GM19238 (cell line): Measurements from ENCODE around the gene CDKN2B-AS1.
"Not testable (repeated sequence)": the region's sequence is repeated elsewhere in the genome, so short reads cannot be mapped to it uniquely, and the experiment has no call there.

ENCODE experiments used
- DNase-seq: peaks from one replicate; pipeline ENCODE4 v3.0.0; 2011; ENCODE audit warnings: low spot score; ENCODE audit not compliant: insufficient read length

CDKN2B-AS1 gene

DNA sequence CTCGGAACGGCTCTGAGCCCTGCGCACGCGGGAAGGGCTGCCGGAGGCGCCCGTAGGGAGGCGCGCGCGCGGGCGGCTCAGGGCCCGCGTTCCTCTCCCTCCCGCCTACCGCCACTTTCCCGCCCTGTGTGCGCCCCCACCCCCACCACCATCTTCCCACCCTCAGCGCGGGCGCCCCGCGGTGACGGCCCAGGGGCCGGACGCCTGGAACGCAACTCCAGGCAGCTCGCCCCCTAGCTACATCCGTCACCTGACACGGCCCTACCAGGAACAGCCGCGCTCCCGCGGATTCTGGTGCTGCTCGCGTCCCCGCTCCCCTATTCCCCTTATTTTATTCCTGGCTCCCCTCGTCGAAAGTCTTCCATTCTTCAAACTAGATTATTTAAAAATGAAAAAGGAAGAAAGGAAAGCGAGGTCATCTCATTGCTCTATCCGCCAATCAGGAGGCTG lies at the start of gene CDKN2B-AS1:
Gene CDKN2B-AS1, plus strand, starts transcription at position 236 of the 450 bp plus-strand sequence.
- DNase-seq: peak; percentile 40

DNA sequence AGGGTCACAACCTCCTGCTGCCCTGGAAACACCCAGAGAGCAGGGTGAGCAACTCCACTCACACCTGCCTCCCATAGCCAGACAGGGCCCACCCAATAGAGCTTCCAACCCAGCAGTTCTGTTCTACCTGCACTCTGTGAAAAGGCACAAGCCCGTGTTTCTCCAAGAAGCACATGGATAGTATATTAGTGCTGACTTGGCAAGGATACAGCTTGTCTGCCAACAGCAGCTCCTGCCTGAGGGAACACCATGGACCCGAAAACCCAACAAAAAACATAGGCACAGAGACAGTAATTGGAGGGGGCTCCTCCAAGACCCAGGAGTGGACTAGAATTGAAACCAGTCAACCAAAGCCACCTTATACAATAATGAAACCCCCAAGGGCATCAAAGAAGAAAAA lies 49.0 kb upstream of the CDKN2B-AS1 start:
- DNase-seq: no peak

DNA sequence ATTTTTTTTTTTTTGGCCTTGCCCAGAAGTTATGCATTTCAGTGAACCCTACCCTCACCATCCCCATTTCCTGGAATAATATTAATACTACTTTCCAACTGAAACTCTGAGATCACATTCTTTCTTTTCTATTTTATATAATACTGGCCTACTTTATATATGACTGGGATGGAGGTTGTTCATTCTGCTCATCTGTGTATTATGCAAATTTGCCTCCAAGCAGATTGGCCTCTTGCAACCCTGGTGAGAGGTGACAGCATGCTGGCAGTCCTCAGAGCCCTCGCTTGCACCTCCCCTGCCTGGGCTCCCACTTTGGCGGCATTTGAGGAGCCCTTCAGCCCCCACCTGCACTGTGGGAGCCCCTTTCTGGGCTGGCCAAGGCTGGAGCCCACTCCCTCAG lies 35.8 kb upstream of the CDKN2B-AS1 start:
- DNase-seq: no peak

- not testable (repeated sequence) for DNase-seq
Measured at GRCh38 chr9:21959268-21959667, 35.3 kb upstream of the CDKN2B-AS1 start.

DNA sequence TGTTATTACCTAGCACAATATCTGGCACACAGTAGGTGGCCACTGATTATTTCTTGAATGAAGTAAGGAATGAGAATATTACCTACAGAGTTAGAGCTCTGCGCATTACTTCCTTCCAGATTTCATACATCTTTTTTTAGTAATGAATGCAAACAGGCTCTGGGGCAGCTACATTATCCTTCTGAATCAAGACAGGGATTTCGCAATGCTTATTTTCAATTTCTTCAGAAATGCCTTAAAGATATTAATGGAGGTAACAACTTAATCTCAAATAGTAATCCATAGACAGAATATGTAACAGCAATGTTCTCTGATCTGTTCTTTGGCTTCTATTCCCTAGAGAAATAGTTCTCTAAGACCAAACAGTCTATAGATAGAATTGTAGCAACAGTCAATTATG lies 33.0 kb upstream of the CDKN2B-AS1 start:
- DNase-seq: no peak

GRCh38 chr9:21964925-21965385 lies 29.6 kb upstream of the CDKN2B-AS1 start:
- DNase-seq: peak; percentile 32

DNA sequence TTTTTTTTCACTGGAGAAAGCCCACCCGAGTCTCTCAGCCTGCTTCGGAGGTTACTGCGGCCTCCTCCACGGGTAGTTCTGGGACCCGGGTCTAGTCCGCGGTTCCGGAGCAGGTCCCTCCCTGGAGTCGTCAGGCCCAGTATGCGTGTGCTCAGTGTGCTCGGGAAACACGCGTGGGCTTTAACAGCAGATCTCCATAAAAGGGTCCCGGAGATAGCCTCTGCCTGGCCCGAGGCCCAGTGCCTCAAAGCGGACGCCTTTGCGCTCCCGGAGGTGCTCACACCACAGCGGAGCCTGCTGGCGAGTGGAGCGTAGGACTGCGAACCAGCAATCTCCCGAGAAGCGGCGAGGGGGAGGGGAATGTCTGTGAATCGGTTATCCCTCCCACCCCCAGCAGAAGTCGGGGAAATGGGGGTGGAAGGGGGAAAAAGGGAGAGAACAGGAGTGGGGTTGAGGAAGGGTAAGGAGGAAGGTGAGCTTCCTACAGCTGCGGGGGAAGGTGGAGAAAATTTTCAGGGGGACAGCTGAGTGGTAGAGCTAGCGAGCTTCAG lies 29.1 kb upstream of the CDKN2B-AS1 start:
- peak; percentile 58 for DNase-seq

DNA sequence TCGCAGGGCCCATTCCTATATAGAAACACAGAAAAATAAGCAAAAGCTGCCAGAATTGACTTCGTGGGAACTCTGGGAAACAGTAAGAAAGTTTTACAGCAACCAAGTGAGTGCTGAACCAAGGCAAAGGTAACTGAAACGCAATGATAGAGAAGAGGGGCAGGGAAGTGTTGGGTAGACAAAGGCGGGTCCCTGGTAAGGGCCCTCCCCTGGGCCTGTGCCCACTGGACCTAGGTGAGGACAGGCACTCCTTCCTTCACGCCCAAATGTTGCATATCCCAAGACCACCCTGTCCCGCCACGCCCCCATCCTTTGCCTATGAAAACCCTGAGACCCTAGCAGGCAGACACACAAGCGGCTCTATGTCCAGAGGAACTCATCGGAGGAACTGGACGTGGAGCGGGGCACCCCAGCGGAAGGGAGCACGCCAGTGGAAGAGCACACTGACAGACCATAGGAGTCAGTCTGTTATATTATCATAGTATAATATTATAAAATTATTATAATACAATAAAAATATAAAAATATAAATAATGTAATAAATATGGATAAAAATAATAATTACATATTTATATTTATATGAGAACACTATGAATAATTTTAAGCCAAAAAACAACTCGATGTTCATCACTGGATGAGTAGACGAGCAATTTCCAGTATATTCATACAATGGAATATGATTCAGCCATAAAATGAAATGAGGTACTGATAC lies 28.3 kb upstream of the CDKN2B-AS1 start:
- DNase-seq: no peak

GRCh38 chr9:21967169-21967568 lies 27.4 kb upstream of the CDKN2B-AS1 start:
- no peak for DNase-seq

DNA sequence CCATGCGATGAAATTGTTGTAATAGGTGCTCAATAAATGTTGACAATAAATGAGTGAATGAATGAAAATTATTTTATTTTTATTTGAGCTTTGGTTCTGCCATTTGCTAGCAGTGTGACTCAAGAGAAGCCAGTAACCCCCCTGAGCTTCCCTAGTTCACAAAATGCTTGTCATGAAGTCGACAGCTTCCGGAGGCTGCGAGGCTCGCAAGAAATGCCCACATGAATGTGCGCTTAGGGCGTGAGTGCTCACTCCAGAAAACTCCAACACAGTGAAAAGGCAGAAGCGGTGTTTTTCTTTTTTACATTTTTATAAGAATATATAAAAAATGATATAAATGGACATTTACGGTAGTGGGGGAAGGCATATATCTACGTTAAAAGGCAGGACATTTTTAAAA lies 26.9 kb upstream of the CDKN2B-AS1 start:
- DNase-seq: no peak

DNA sequence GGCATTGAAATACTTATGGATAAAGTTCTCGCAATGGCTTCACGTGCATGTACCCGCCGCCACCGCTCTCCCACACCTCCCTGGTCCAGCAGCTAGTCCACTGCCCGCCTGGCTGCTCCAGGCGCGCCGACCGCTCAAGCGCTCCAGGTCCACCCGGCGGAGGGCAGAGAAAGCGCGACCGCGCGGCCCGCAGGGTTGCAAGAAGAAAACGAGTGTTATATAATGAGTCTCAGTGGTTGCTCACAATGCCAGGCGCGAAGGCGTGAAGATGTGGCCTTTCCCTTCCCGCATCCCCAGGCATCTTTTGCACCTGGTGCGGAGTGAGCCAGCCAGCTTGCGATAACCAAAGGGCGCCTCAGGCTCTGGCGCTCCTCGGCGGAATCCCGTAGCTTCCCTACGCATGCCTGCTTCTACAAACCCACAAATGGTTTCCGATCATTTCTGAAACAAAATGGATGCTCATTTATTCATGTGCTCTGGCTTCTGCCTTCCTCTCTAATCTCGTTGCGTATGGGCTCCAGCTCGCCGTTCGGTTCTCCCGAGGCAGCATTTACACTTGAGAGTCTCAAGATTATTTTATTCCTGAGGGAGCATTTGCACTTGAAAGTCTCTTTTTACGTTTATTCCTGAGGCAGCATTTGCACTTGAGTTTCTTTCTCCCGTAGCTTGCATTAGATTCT lies 26.1 kb upstream of the CDKN2B-AS1 start:
- no peak for DNase-seq

DNA sequence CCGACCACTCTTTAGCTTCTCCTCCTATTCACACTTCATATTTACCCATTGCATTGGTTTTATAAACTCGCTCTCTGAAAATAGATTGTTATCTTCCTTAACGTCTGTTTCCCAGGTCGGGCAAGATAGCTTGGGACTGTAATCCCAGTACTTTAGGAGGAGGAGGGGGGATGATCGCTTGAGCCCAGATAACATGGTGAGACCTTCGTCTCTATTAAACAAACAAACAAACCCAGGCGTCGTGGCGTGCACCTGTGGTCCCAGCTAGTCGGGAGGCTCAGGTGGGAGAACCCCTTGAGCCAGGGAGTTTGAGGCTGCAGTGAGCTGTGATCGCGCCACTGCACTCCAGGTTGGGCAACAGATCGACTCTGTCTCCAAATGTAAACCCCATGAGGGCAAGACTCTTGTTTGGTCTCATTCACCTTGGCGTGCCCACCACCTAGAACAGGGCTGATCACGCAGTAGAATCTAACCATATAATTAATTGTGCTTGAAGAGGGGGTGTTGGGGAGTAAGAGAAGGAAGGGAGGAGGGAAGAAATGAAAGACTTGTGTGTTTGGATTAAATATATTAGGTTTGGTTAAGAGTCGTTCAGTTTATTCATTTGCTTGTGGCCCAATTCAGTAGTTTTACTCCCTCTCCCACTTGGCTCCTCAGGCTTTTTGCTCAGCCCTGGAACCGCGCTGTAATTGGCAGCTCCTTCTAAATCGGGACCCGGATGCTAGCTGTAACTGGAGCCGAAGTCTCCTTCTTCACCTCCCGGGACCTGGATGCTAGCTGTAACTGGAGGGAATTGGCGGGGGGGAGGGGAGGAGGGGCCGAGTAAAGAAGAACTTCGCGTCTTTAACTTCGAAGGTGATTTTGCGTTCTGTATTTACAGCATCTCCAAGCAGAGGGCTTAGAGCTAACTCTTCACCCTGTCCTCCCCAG lies 25.3 kb upstream of the CDKN2B-AS1 start:
- no peak for DNase-seq

DNA sequence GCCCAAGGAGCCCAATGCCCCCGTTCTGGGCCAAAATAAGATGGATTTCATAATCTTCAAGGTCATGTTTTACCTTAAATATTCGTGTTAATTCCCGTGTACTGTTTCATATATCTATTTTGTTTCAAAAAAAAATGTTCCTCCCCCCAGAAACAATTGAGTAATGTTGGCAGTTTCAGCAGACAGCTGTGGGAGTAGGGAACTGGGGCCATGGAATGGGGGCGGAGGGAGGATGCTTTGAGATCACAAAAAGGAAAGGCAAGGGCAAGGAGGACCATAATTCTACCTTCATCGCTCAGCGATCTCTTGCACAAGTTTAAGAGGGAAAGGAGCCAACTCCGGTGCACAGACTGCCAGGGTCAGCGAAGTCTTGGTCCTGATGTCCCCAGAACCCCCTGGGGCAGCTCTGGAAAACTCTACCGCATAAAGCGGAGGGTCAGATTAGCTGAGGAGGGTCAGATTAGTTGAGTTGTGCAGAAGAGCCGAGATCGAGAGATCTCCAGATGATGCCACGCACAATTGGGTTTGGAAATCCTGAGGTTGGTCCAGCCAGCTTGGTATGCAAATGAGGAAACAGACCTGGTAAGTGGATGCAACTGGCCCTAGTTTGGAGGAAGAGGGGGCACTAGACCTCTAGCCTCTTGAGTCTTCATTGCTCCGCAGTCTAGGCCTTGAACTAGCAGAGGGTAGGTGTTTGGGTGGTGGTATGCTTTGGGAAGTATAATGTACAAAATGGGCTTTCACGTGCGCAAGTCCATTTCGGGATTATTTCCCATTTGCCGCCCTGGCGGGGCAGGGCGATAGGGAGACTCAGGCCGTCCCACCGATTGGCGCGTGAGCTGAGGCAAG lies 24.4 kb upstream of the CDKN2B-AS1 start:
- no peak for DNase-seq

DNA sequence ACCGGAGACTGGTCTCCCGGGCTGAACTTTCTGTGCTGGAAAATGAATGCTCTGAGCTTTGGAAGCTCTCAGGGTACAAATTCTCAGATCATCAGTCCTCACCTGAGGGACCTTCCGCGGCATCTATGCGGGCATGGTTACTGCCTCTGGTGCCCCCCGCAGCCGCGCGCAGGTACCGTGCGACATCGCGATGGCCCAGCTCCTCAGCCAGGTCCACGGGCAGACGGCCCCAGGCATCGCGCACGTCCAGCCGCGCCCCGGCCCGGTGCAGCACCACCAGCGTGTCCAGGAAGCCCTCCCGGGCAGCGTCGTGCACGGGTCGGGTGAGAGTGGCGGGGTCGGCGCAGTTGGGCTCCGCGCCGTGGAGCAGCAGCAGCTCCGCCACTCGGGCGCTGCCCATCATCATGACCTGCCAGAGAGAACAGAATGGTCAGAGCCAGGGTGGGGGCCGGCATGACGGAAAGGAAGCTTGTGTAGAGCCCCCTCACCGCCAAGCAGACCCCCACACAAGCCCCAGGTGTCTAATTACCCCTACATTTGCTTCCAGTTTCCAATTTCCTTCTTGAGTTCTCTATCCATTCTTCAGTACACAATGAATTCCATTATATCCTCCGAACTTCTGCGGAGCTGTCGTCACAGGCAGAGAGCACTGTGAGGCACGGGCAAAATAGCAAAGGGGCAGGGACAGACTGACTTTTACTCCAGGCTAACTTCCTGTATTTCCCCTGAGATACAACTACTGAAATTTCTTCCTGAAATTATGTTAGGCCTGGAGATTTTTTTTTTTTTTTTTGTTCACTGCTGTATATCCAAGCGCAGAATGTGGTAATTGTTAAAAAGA lies 23.6 kb upstream of the CDKN2B-AS1 start:
- no peak for DNase-seq

DNA sequence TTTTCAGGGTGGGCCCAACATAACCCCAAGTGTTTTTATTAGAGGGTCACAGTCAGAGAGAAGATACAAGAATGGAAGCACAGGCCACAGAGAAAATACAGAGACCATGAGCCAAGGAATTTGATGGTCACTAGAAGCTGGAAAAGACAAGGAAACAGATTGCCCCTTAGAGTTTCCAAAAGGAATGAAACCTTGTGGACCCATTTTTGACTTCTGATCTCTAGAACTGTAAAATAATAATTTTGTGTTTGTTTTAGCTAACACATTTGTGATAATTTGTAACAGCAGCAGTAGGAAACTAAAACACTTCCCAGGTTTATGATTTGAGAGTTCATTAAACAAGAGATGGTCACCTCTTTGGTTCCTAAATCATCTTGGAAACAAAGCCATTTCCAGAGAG lies 22.2 kb upstream of the CDKN2B-AS1 start:
- DNase-seq: no peak

- no peak for DNase-seq
Measured at GRCh38 chr9:21974343-21974721, 20.3 kb upstream of the CDKN2B-AS1 start.

DNA sequence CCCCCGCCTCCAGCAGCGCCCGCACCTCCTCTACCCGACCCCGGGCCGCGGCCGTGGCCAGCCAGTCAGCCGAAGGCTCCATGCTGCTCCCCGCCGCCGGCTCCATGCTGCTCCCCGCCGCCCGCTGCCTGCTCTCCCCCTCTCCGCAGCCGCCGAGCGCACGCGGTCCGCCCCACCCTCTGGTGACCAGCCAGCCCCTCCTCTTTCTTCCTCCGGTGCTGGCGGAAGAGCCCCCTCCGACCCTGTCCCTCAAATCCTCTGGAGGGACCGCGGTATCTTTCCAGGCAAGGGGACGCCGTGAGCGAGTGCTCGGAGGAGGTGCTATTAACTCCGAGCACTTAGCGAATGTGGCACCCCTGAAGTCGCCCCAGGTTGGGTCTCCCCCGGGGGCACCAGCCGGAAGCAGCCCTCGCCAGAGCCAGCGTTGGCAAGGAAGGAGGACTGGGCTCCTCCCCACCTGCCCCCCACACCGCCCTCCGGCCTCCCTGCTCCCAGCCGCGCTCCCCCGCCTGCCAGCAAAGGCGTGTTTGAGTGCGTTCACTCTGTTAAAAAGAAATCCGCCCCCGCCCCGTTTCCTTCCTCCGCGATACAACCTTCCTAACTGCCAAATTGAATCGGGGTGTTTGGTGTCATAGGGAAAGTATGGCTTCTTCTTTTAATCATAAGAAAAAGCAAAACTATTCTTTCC lies 19.7 kb upstream of the CDKN2B-AS1 start:
- DNase-seq: no peak

DNA sequence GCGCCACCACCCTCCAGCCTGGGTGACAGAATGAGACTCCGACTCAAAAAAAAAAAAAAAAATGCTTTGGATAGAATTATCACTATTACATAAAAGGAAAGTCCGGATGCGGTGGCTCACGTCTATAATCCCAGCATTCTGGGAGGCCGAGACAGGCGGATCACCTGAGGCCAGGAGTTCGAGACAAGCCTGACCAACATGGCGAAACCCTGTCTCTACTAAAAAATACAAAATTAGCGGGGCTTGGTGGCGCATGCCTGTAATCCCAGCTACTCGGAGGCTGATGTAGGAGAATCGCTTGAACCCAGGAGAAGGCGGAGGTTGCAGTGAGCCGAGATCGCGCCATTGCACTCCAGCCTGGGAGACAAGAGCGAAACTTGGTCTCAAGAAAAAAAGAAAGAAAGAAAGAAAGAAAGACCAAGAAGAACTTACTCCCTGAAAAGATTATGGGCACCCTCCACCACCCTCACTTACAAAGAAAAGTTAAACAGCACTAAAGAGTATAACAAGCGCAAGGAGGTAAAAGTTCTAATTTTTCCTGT lies 18.2 kb upstream of the CDKN2B-AS1 start:
- DNase-seq: no peak

DNA sequence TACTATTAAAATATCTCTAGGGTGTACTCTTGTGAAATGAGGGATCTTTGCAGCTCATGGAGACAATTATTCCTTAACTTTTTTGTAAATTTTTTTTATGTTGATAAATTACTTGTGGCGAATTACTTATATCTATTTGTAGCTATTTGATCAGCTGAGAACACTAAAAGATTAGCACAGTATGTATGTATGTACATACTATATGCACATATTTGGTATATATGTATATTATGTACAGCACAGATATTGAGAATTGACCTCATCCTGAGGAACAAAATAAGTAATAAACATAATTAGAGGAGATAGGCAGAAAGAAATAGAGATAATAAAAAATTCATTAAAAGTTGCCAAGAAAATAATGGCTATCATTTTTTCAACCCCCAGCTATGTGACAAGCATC lies 12.2 kb upstream of the CDKN2B-AS1 start:
- DNase-seq: no peak
